Measurements from ENCODE around the gene SAYSD1.

SAYSD1 gene

DNA sequence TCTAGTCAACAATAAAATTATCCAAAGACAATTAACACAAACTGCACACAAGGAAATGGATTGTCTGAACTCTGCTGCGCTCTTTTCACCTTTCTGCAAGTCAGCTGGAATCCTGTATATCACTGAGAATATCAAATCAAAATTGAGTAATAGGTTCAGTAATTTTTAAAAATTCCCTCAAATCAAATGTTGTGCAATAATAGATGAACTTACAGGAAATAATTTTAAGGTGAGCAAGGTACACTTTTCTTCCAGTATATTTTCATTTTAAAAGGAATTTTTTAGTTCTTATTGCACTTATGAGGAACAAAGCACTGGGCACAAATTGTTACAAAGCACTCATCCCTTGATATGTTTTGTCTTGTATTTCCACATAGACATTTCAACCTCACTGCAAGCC is 1.2 kb downstream of the SAYSD1 start:
- TF ChIP-seq, protein P1, sequence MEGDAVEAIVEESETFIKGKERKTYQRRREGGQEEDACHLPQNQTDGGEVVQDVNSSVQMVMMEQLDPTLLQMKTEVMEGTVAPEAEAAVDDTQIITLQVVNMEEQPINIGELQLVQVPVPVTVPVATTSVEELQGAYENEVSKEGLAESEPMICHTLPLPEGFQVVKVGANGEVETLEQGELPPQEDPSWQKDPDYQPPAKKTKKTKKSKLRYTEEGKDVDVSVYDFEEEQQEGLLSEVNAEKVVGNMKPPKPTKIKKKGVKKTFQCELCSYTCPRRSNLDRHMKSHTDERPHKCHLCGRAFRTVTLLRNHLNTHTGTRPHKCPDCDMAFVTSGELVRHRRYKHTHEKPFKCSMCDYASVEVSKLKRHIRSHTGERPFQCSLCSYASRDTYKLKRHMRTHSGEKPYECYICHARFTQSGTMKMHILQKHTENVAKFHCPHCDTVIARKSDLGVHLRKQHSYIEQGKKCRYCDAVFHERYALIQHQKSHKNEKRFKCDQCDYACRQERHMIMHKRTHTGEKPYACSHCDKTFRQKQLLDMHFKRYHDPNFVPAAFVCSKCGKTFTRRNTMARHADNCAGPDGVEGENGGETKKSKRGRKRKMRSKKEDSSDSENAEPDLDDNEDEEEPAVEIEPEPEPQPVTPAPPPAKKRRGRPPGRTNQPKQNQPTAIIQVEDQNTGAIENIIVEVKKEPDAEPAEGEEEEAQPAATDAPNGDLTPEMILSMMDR (IDR thresholded peaks at IDR 0.05; ENCODE audit: insufficient read depth, low read depth, low read length, missing control alignments), result no peak
- DNase-seq (ENCODE audit: low read depth), result no peak

DNA sequence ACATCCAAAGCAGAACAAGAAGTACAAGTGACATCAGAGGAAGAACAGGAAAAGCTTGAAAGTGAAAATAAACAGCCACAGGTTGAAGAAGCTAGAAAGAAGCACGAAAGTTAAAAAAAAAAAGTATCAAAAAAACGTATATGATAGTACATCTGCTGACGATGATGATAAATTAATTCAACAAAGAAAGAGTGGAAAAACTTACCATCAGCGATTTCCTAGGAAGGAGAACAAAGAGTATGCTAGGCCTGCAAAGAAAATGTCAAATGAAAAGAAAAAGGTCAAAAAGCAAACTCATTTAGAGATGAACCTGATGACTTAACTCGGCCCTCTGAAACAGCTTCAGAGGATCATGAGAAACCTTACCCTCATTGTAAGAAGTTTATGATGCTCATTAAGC is 3.7 kb downstream of the SAYSD1 start:
- TF ChIP-seq, protein P1 (IDR thresholded peaks at IDR 0.05; ENCODE audit: insufficient read depth, low read depth, low read length, missing control alignments), result no peak
- no peak overlapping the region for H3K4me3 ChIP-seq (ENCODE audit: low read depth, low read length)
- no peak for DNase-seq (ENCODE audit: low read depth)

More for the DNA sequence above, 1.2 kb downstream of the SAYSD1 start:
- peak overlapping the region; percentile 68 for H3K4me3 ChIP-seq (ENCODE audit: low read depth, low read length)

DNA sequence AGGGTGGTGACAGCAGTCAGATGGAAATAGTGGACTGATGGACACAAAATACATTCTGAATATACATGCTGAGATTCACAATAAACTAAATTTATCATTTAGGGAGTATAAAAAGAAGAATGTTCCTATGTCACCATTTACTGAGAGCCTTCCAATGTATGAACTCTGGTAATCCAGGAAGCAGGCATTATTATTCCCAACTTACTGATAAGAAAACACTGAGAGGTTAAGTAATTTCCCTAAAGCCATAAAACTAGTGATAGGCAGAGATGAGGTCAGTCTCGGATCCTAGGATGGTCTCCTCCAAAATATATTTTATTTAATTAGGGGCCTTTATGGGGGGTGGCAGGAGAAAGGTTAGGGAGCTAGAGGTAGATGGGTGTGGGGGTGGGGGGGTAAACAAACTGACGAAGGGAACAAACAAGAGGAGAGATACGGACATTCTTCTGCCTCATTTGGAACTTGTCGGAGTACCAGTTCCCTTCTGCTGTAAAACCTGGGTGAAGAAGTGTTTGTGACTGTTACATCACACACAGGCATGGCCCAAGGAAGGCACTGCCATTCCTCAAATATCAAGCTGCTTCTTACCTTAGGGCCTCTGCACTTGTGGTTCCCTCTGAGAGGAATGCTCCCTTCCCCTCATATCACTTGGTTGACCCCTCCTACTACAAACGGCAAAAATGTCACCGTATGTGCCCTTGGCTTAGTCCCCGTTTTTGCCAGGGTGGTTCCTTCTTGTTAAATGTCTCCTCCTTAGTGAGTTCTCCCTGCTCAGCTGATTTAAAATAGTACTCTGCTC is 6.7 kb downstream of the SAYSD1 start:
- TF ChIP-seq, protein P1 (IDR thresholded peaks at IDR 0.05; ENCODE audit: insufficient read depth, low read depth, low read length, missing control alignments), result no peak
- no peak for DNase-seq (ENCODE audit: low read depth)
- H3K4me3 ChIP-seq (ENCODE audit: low read depth, low read length), result no peak overlapping the region

DNA sequence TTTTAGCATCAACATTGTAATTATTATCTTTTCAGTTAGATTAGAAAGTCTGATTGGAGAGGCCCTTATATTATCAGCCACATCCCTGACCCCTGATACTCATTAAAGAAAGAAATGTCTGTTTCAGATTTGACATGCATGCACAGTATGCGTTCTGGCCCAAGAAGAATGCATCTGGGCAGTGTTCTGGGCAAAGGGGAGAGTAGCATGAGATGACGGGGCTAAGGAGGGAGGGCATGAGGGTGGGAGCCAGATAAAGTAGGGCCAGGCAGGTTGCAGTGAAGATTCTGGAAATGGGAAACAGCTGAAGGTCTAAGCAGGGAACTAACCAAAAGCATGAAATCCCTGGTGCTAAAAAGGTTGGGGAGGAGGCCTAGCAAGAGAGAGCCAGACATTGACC is 7.3 kb downstream of the SAYSD1 start:
- DNase-seq (ENCODE audit: low read depth), result no peak

DNA sequence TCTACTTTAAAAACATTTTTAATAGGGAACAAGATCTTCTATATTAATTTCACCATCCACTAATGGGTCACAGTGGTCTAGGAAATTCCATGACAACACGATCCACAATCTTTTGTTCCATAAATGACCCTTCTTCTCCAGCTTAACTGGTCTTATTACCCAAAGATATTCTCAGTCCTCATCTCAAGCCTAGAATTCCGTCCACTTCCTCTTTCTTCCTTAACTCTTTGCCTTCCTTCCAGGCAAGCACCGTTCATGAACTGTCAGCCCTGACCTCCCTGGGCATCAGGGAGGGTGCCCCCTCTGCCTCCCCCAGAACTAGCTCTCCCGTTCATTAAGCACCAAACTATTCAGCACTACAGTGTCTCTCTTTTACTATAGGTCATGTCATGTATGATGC is 8.0 kb downstream of the SAYSD1 start:
- TF ChIP-seq, protein P1 (IDR thresholded peaks at IDR 0.05; ENCODE audit: insufficient read depth, low read depth, low read length, missing control alignments), result no peak
- no peak for DNase-seq (ENCODE audit: low read depth)
- H3K4me3 ChIP-seq (ENCODE audit: low read depth, low read length), result no peak overlapping the region

More for the DNA sequence above, 7.3 kb downstream of the SAYSD1 start:
- TF ChIP-seq, protein P1 (IDR thresholded peaks at IDR 0.05; ENCODE audit: insufficient read depth, low read depth, low read length, missing control alignments), result no peak
- H3K4me3 ChIP-seq (ENCODE audit: low read depth, low read length), result no peak overlapping the region

DNA sequence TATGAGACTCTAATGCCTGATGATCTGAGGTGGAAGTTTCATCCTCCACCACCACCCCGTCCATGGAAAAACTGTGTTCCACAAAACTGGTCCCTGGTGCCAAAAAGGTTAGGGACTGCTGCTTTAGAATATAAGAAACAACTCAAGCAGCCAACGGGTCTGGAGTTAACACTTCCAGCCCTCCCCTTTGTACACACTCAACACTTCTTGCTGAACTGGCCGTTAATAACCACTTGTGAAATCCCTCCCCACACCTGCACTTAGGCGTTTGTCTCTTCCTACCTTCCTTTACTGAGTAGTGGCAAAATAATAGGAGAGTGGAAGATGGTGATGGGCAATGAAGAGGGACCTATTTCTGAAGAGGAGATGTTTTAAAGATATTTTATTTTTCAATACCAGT is 10.5 kb downstream of the SAYSD1 start:
- DNase-seq (ENCODE audit: low read depth), result no peak
- H3K4me3 ChIP-seq (ENCODE audit: low read depth, low read length), result no peak overlapping the region
- TF ChIP-seq, protein P1 (IDR thresholded peaks at IDR 0.05; ENCODE audit: insufficient read depth, low read depth, low read length, missing control alignments), result no peak

DNA sequence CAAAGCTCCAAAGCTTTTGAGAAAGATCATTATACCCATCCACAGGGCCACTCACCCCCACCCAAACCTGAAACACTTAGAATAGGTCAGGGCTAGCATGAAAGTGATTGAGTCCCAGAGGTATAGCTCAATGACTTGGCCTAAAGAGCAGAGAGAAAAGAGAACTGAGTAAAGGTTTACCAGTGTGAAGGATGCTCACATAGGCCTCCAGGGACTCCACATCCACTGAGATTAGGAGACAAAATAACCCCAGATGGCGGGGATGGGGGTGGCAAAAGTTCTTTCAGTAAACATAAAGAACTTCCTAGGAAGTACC is 12.2 kb downstream of the SAYSD1 start:
- TF ChIP-seq, protein P1 (IDR thresholded peaks at IDR 0.05; ENCODE audit: insufficient read depth, low read depth, low read length, missing control alignments), result no peak
- no peak overlapping the region for H3K4me3 ChIP-seq (ENCODE audit: low read depth, low read length)
- DNase-seq (ENCODE audit: low read depth), result peak; percentile 40
